Right lobe of liver (tissue), 4 donors: ENCODE measurements around the gene COL1A2.

Experiments
- CTCF ChIP-seq, 4 donors: fragments of 200-600 bp in 3 of 4; fragments of 450-650 bp in 1 of 4; IDR thresholded peaks; one replicate each; pipeline versions ENCODE4 v1.5.1 to v1.8.0; 2016 to 2022; ENCODE audit warnings: antibody characterized with exemption in 4 of 4, mild to moderate bottlenecking in 2 of 4
- POLR2A ChIP-seq: fragments of 450-650 bp; IDR thresholded peaks from one replicate; pipeline ENCODE4 v1.6.1; 2017; ENCODE audit warnings: antibody characterized with exemption, mild to moderate bottlenecking
- donor health status: DM: no; HTN: no; CAD: no.
- donor health status: DM: no; HTN: no; CAD: no.
- donor health status: DM: no; HTN: yes; CAD: no.

- TF ChIP-seq CTCF (IDR thresholded peaks at IDR 0.05) (no peak), POLR2A (no peak)
Observed at GRCh38 chr7:94477878-94478277, 83.2 kb downstream of the COL1A2 start.
